ENCODE data around the gene EXOC6B. TPM values are rescaled to one million over a fixed set of nuclear protein-coding genes. Genes with fewer than 3 reads are reported as not detected.

Gene EXOC6B
- total RNA-seq, 1 donor: 40.2 TPM

- H3K4me3 ChIP-seq (ENCODE audit: low read depth, low read length): no peak overlapping the region
- TF ChIP-seq CTCF (IDR thresholded peaks at IDR 0.05; ENCODE audit: insufficient read depth, low read depth, low read length): no peak
- DNase-seq (ENCODE audit: low read depth): no peak
Observed at GRCh38 chr2:72361521-72361920, 464.3 kb downstream of the EXOC6B start.

GRCh38 chr2:72361042-72361441 lies 464.8 kb downstream of the EXOC6B start:
- DNase-seq (ENCODE audit: low read depth): peak; percentile 2
- no peak for TF ChIP-seq CTCF (IDR thresholded peaks at IDR 0.05; ENCODE audit: insufficient read depth, low read depth, low read length)
- H3K4me3 ChIP-seq (ENCODE audit: low read depth, low read length): no peak overlapping the region

GRCh38 chr2:72350852-72351251 lies 475.0 kb downstream of the EXOC6B start:
- no peak overlapping the region for H3K4me3 ChIP-seq (ENCODE audit: low read depth, low read length)
- no peak for TF ChIP-seq CTCF (IDR thresholded peaks at IDR 0.05; ENCODE audit: insufficient read depth, low read depth, low read length)
- DNase-seq (ENCODE audit: low read depth): no peak

- no peak overlapping the region for H3K4me3 ChIP-seq (ENCODE audit: low read depth, low read length)
- DNase-seq (ENCODE audit: low read depth): no peak
- TF ChIP-seq CTCF (IDR thresholded peaks at IDR 0.05; ENCODE audit: insufficient read depth, low read depth, low read length): no peak
Observed at GRCh38 chr2:72349016-72349415, 476.8 kb downstream of the EXOC6B start.

GRCh38 chr2:72347081-72347480 lies 478.8 kb downstream of the EXOC6B start:
- TF ChIP-seq CTCF (IDR thresholded peaks at IDR 0.05; ENCODE audit: insufficient read depth, low read depth, low read length): no peak
- no peak for DNase-seq (ENCODE audit: low read depth)
- H3K4me3 ChIP-seq (ENCODE audit: low read depth, low read length): no peak overlapping the region

- no peak for TF ChIP-seq CTCF (IDR thresholded peaks at IDR 0.05; ENCODE audit: insufficient read depth, low read depth, low read length)
- DNase-seq (ENCODE audit: low read depth): no peak
Observed at GRCh38 chr2:72341639-72342038, 484.2 kb downstream of the EXOC6B start.

GRCh38 chr2:72340665-72341064 lies 485.2 kb downstream of the EXOC6B start:
- no peak for TF ChIP-seq CTCF (IDR thresholded peaks at IDR 0.05; ENCODE audit: insufficient read depth, low read depth, low read length)
- no peak for DNase-seq (ENCODE audit: low read depth)
- no peak overlapping the region for H3K4me3 ChIP-seq (ENCODE audit: low read depth, low read length)

More at GRCh38 chr2:72341639-72342038, 484.2 kb downstream of the EXOC6B start:
- no peak overlapping the region for H3K4me3 ChIP-seq (ENCODE audit: low read depth, low read length)
